Small intestine (tissue), 7 donors: ENCODE measurements around the gene PTPRJ. TPM values are rescaled to one million over a fixed set of nuclear protein-coding genes. Genes with fewer than 3 reads are reported as not detected.

Source experiments
- DNase-seq, 2 donors: peaks; one replicate each; pipeline versions ENCODE4 v3.0.0 to v3.0.0-alpha.2; 2013
- FAIRE-seq: peaks from 2 replicates; lab custom pipeline; 2012; peaks lifted over from hg19 to GRCh38; lab: Jason Lieb, UNC
- H3K27ac ChIP-seq, 3 donors: one replicate each; pipeline ENCODE4 v1.5.1; 2013; ENCODE audit warnings: low read length in 2 of 3, mild to moderate bottlenecking in 2 of 3, control low read depth in 1 of 3, inconsistent platforms in 1 of 3, low read depth in 1 of 3, moderate library complexity in 1 of 3
- H3K27me3 ChIP-seq, 3 donors: one replicate each; pipeline ENCODE4 v1.6.1; 2013; ENCODE audit warnings: low read length in 3 of 3, inconsistent platforms in 1 of 3; ENCODE audit not compliant: control insufficient read depth in 3 of 3, insufficient read depth in 3 of 3
- H3K36me3 ChIP-seq, 3 donors: one replicate each; pipeline ENCODE4 v1.6.1; 2013; ENCODE audit warnings: low read length in 3 of 3, inconsistent platforms in 1 of 3, low read depth in 1 of 3, mild to moderate bottlenecking in 1 of 3, moderate library complexity in 1 of 3; ENCODE audit not compliant: control insufficient read depth in 3 of 3, insufficient read depth in 2 of 3
- H3K4me1 ChIP-seq, 3 donors: one replicate each; pipeline ENCODE4 v1.6.1; 2013; ENCODE audit warnings: low read length in 2 of 3, inconsistent platforms in 1 of 3, low read depth in 1 of 3, mild to moderate bottlenecking in 1 of 3, moderate library complexity in 1 of 3; ENCODE audit not compliant: control insufficient read depth in 3 of 3, insufficient read depth in 2 of 3
- H3K4me3 ChIP-seq, 3 donors: one replicate each; pipeline ENCODE4 v1.5.1; 2013; ENCODE audit warnings: low read length in 3 of 3, control low read depth in 1 of 3, inconsistent platforms in 1 of 3, low read depth in 1 of 3, mild to moderate bottlenecking in 1 of 3, moderate library complexity in 1 of 3
- H3K9me3 ChIP-seq, 2 donors: one replicate each; pipeline ENCODE4 v1.6.1; 2013; ENCODE audit warnings: low read depth in 1 of 2, low read length in 1 of 2; ENCODE audit not compliant: control insufficient read depth in 2 of 2, insufficient read depth in 1 of 2
- WGBS, 3 donors: extraction: QIAGEN DNeasy Blood & Tissue Kit; methylation state at CpG; one replicate each; pipeline ENCODE4 v1.1.7; 2013; 5-methylcytosine and 5-hydroxymethylcytosine counted together
- polyA plus RNA-seq, 4 donors: library from polyadenylated mRNA; stranded (reverse) in 3 of 4; unstranded in 1 of 4; fragments of 200-250 nt in 3 of 4; fragments of 120-200 nt in 1 of 4; gene quantifications; one replicate each; pipeline versions ENCODE4 v1.2.1 to v1.2.3, GENCODE V29; 2013
- donor health status: healthy with polysubstance abuse.
- donor health status: control.
- donor health status: control.
- donor health status: Bipolar disorder and iron deficiency.
- donor health status: healthy.

Gene PTPRJ
- polyA plus RNA-seq, 4 donors: 4.9 to 31.4 (median 7.3) TPM

GRCh38 chr11:48005136-48005535, 24.8 kb downstream of the PTPRJ start:
- H3K27ac ChIP-seq: no peak overlapping the region
- peaks cover 0 to 6% (median 0%) of the 10 kb centered on the region in 3 donors for H3K36me3 ChIP-seq
- H3K27me3 ChIP-seq: no peaks in the 10 kb centered on the region
- H3K4me1 ChIP-seq: peaks cover 5 to 16% (median 8%) of the 10 kb centered on the region in 3 donors
- H3K4me3 ChIP-seq: no peak overlapping the region
- H3K9me3 ChIP-seq: no peaks in the 10 kb centered on the region
- DNase-seq (no peak), FAIRE-seq (no peak)
- 57 to 85% (median 71%) methylated on average over 4 of the region's 4 CpGs for WGBS, 3 donors

- Histone ChIP-seq H3K9me3 (no peaks in the 10 kb centered on the region), H3K4me3 (no peak overlapping the region), H3K27ac (peak overlapping the region in 2 of 3 donors; percentile 2 to 42), H3K36me3 (peaks cover 0 to 6% (median 0%) of the 10 kb centered on the region in 3 donors), H3K4me1 (peaks cover 4 to 11% (median 5%) of the 10 kb centered on the region in 3 donors), H3K27me3 (no peaks in the 10 kb centered on the region)
- FAIRE-seq (no peak), DNase-seq (no peak)
- WGBS, 3 donors: 60 to 66% (median 61%) methylated on average over 4 of the region's 4 CpGs
Observed at GRCh38 chr11:48005831-48006270, 25.5 kb downstream of the PTPRJ start.

GRCh38 chr11:48006301-48006992, 26.1 kb downstream of the PTPRJ start:
- no peak for DNase-seq
- no peaks in the 10 kb centered on the region for H3K9me3 ChIP-seq
- H3K4me3 ChIP-seq: no peak overlapping the region
- no peaks in the 10 kb centered on the region for H3K27me3 ChIP-seq
- WGBS, 3 donors: 66 to 73% (median 70%) methylated on average over 5 of the region's 5 CpGs
- FAIRE-seq: no peak
- H3K27ac ChIP-seq: peak overlapping the region in 1 of 3 donors; percentile 42
- H3K36me3 ChIP-seq: peaks cover 0 to 6% (median 0%) of the 10 kb centered on the region in 3 donors
- peaks cover 4 to 9% (median 8%) of the 10 kb centered on the region in 3 donors for H3K4me1 ChIP-seq

GRCh38 chr11:48007677-48008076, 27.3 kb downstream of the PTPRJ start:
- FAIRE-seq (no peak), DNase-seq (no peak)
- Histone ChIP-seq H3K36me3 (peaks cover 0 to 9% (median 0%) of the 10 kb centered on the region in 3 donors), H3K27me3 (no peaks in the 10 kb centered on the region), H3K9me3 (no peaks in the 10 kb centered on the region), H3K27ac (no peak overlapping the region), H3K4me1 (peaks cover 4 to 9% (median 6%) of the 10 kb centered on the region in 3 donors), H3K4me3 (no peak overlapping the region)
- 78 to 88% (median 81%) methylated on average over 6 of the region's 6 CpGs for WGBS, 3 donors

- no peaks in the 10 kb centered on the region for H3K27me3 ChIP-seq
- 60 to 70% (median 67%) methylated on average over 4 of the region's 4 CpGs for WGBS, 3 donors
- DNase-seq (no peak), FAIRE-seq (no peak)
- H3K36me3 ChIP-seq: peaks cover 0 to 9% (median 0%) of the 10 kb centered on the region in 3 donors
- H3K4me1 ChIP-seq: peaks cover 4 to 16% (median 12%) of the 10 kb centered on the region in 3 donors
- no peaks in the 10 kb centered on the region for H3K9me3 ChIP-seq
- H3K27ac ChIP-seq: peak overlapping the region in 1 of 3 donors; percentile 32
- H3K4me3 ChIP-seq: no peak overlapping the region
Observed at GRCh38 chr11:48008951-48009270, 28.6 kb downstream of the PTPRJ start.

GRCh38 chr11:48011102-48011797, 30.9 kb downstream of the PTPRJ start:
- no peak for FAIRE-seq
- peak overlapping the region in 2 of 3 donors; percentile 42 to 72 for H3K27ac ChIP-seq

GRCh38 chr11:48011798-48012391, 31.5 kb downstream of the PTPRJ start:
- FAIRE-seq: no peak
- 73 to 88% (median 81%) methylated on average over 9 of the region's 9 CpGs for WGBS, 3 donors
- Histone ChIP-seq H3K27me3 (no peaks in the 10 kb centered on the region), H3K27ac (peak overlapping the region in 2 of 3 donors; percentile 42 to 72), H3K4me3 (no peak overlapping the region), H3K4me1 (peaks cover 0 to 10% (median 9%) of the 10 kb centered on the region in 3 donors), H3K9me3 (no peaks in the 10 kb centered on the region), H3K36me3 (peaks cover 0 to 20% (median 0%) of the 10 kb centered on the region in 3 donors)
- DNase-seq: peak in 1 of 2 donors; percentile 31

More at GRCh38 chr11:48011102-48011797, 30.9 kb downstream of the PTPRJ start:
- Histone ChIP-seq H3K4me3 (no peak overlapping the region), H3K9me3 (no peaks in the 10 kb centered on the region), H3K36me3 (peaks cover 0 to 18% (median 0%) of the 10 kb centered on the region in 3 donors), H3K4me1 (peaks cover 0 to 10% (median 9%) of the 10 kb centered on the region in 3 donors), H3K27me3 (no peaks in the 10 kb centered on the region)
- WGBS, 3 donors: 88 to 92% (median 91%) methylated on average over 3 of the region's 3 CpGs
- no peak for DNase-seq

- no peak overlapping the region for H3K4me3 ChIP-seq
- peaks cover 1 to 16% (median 13%) of the 10 kb centered on the region in 3 donors for H3K4me1 ChIP-seq
- no peaks in the 10 kb centered on the region for H3K27me3 ChIP-seq
- WGBS, 3 donors: 50 to 69% (median 61%) methylated on average over 8 of the region's 8 CpGs
- no peaks in the 10 kb centered on the region for H3K9me3 ChIP-seq
- H3K36me3 ChIP-seq: peaks cover 0 to 18% (median 0%) of the 10 kb centered on the region in 3 donors
- no peak for FAIRE-seq
- peak; percentile 26 to 54 for DNase-seq
- H3K27ac ChIP-seq: peak overlapping the region in 2 of 3 donors; percentile 46 to 80
Observed at GRCh38 chr11:48013269-48013901, 33.0 kb downstream of the PTPRJ start.
